Endodermal cell (in vitro differentiated cells): ENCODE data around the gene GMPS. TPM values are rescaled to one million over a fixed set of nuclear protein-coding genes. Genes with fewer than 3 reads are reported as not detected.
"Not testable (repeated sequence)": the region's sequence is repeated elsewhere in the genome, so short reads cannot be mapped to it uniquely, and the experiment has no call there.

ENCODE experiments used
- DNase-seq: peaks from one replicate; pipeline ENCODE4 v3.0.0-alpha.2; 2017
- H3K27ac ChIP-seq: 2 replicates; pipeline ENCODE4 v1.5.1; 2013; ENCODE audit warnings: mild to moderate bottlenecking, low read depth, low read length, moderate library complexity
- H3K27me3 ChIP-seq: 2 replicates; pipeline ENCODE4 v1.6.1; 2013; ENCODE audit warnings: mild to moderate bottlenecking, low read length, moderate library complexity; ENCODE audit not compliant: insufficient read depth, control insufficient read depth, poor library complexity, severe bottlenecking
- H3K36me3 ChIP-seq: 2 replicates; pipeline ENCODE4 v1.7.0; 2013; ENCODE audit warnings: mild to moderate bottlenecking, low read length, moderate library complexity; ENCODE audit not compliant: control insufficient read depth, insufficient read depth
- H3K4me1 ChIP-seq: one replicate; pipeline ENCODE4 v1.7.0; 2013; ENCODE audit warnings: low read length; ENCODE audit not compliant: control insufficient read depth, insufficient read depth
- H3K4me3 ChIP-seq: 2 replicates; pipeline ENCODE4 v1.5.1; 2013; ENCODE audit warnings: mild to moderate bottlenecking, low read length, moderate library complexity
- H3K9ac ChIP-seq: 2 replicates; pipeline ENCODE4 v1.6.1; 2013; ENCODE audit warnings: mild to moderate bottlenecking, low read length, moderate library complexity; ENCODE audit not compliant: poor library complexity, severe bottlenecking; ENCODE audit errors: extremely low read depth
- H3K9me3 ChIP-seq: 2 replicates; pipeline ENCODE4 v1.6.1; 2013; ENCODE audit warnings: mild to moderate bottlenecking, low read length, moderate library complexity; ENCODE audit not compliant: control insufficient read depth
- H3K27ac Mint-ChIP-seq: 2 replicates; pipeline ENCODE4 v1.8.0; 2020; ENCODE audit warnings: mixed read lengths
- H3K27me3 Mint-ChIP-seq: 2 replicates; pipeline ENCODE4 v1.8.0; 2021; ENCODE audit warnings: mild to moderate bottlenecking, mixed read lengths; ENCODE audit not compliant: insufficient read depth
- H3K36me3 Mint-ChIP-seq: 2 replicates; pipeline ENCODE4 v1.8.0; 2020; ENCODE audit warnings: low read depth, mixed read lengths
- H3K4me1 Mint-ChIP-seq: 2 replicates; pipeline ENCODE4 v1.8.0; 2020; ENCODE audit warnings: mixed read lengths
- H3K4me3 Mint-ChIP-seq: 2 replicates; pipeline ENCODE4 v1.8.0; 2020; ENCODE audit warnings: mild to moderate bottlenecking, moderate library complexity, mixed read lengths
- H3K9me3 Mint-ChIP-seq: 2 replicates; pipeline ENCODE4 v1.8.0; 2020; ENCODE audit warnings: mild to moderate bottlenecking, mixed read lengths
- CTCF ChIP-seq: fragments of 200-600 bp; sonication (generic); conservative IDR thresholded peaks from 2 replicates; pipeline ENCODE4 v1.5.0; 2021; ENCODE audit warnings: antibody characterized with exemption, mild to moderate bottlenecking
- WGBS, 2 experiments: methylation state at CpG; one replicate each; pipeline versions ENCODE4 v1.1.5 to v1.1.7; 2013; ENCODE audit warnings: missing lambda C conversion rate in 2 of 2, mixed read lengths in 1 of 2; ENCODE audit not compliant: insufficient coverage in 1 of 2, insufficient read length in 1 of 2; 5-methylcytosine and 5-hydroxymethylcytosine counted together
- total RNA-seq, 2 donors: library from RNA; stranded (reverse); fragmentation: NEBNext Ultra II Directional in 1 of 2; extraction: Animal tissue kit (Norgen Biotek cat#: 25700) in 1 of 2; gene quantifications; 2 replicates in 1 of 2; 3 replicates in 1 of 2; pipeline ENCODE4 v1.2.1, GENCODE V29; 2021

Gene GMPS
- total RNA-seq, 2 donors from 2014 or later: 112 to 138 TPM

DNA sequence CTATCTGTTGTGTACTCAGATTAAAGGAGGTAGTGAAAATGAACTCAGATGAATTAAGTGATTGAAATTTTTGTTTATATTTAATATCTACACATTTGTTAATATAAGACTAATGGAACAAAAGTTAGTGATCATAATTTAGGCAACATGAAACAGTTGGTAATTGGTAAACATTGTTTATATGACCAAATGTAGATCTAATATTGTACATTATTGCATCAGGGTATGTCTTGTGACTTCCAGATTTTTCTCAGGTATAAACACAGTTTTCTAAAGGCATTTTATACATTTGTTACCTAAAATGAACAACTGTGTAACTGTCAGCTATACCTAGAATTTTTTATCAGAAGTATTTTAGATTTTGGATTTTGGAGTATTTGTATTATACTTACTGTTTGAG, 14.8 kb downstream of the GMPS start:
- H3K4me1 Mint-ChIP-seq: peaks cover 8% of the 10 kb centered on the region

GRCh38 chr3:155886348-155886747, 15.9 kb downstream of the GMPS start:
- H3K27ac Mint-ChIP-seq, H3K9me3 Mint-ChIP-seq: not testable (repeated sequence)
- 97 to 99% methylated on average over 3 to 8 of the region's 8 CpGs for WGBS, 2 experiments

More for the DNA sequence above, 14.8 kb downstream of the GMPS start:
- Histone ChIP-seq H3K27me3 (no peaks in the 10 kb centered on the region), H3K4me1 (no peaks in the 10 kb centered on the region), H3K9me3 (no peaks in the 10 kb centered on the region), H3K27ac (no peak overlapping the region), H3K4me3 (no peak overlapping the region), H3K9ac (no peak overlapping the region), H3K36me3 (no peaks in the 10 kb centered on the region)
- no peak overlapping the region for H3K4me3 Mint-ChIP-seq
- no peaks in the 10 kb centered on the region for H3K9me3 Mint-ChIP-seq
- H3K27ac Mint-ChIP-seq: no peak overlapping the region
- H3K27me3 Mint-ChIP-seq: no peaks in the 10 kb centered on the region
- no peak for TF ChIP-seq CTCF
- DNase-seq: no peak
- no peaks in the 10 kb centered on the region for H3K36me3 Mint-ChIP-seq

DNA sequence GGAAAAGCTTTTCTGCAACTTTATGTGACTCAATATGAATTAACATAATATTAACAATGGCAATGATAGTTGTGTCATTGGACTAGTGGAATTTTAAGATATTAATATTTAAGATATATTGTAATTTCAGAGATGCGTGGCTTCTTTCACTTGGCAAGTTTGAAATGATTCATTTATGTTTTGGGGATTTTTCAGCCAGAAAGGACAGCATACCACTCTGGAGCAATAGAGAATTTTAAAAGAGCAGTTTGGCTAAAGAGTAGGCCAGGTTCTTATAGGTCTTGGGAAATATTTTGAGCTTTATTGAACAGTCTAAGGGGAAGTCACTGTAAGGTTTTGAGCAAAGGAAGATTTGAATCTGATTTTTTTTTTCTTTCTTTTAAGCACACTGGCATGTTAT, 16.5 kb downstream of the GMPS start:
- no peaks in the 10 kb centered on the region for H3K27me3 Mint-ChIP-seq
- peaks cover 12% of the 10 kb centered on the region for H3K4me1 Mint-ChIP-seq
- no peak overlapping the region for H3K27ac Mint-ChIP-seq

More at GRCh38 chr3:155886348-155886747, 15.9 kb downstream of the GMPS start:
- H3K36me3 Mint-ChIP-seq, H3K27ac ChIP-seq, H3K27me3 ChIP-seq, H3K4me1 ChIP-seq, H3K9ac ChIP-seq, H3K36me3 ChIP-seq, H3K27me3 Mint-ChIP-seq, DNase-seq, H3K4me3 Mint-ChIP-seq, H3K9me3 ChIP-seq, H3K4me3 ChIP-seq: not testable (repeated sequence)
- H3K4me1 Mint-ChIP-seq: peaks cover 12% of the 10 kb centered on the region

More for the DNA sequence above, 16.5 kb downstream of the GMPS start:
- Histone ChIP-seq H3K4me3 (no peak overlapping the region), H3K9me3 (no peaks in the 10 kb centered on the region), H3K36me3 (no peaks in the 10 kb centered on the region), H3K4me1 (no peaks in the 10 kb centered on the region), H3K27me3 (no peaks in the 10 kb centered on the region), H3K9ac (no peak overlapping the region), H3K27ac (no peak overlapping the region)
- no peak overlapping the region for H3K4me3 Mint-ChIP-seq
- no peaks in the 10 kb centered on the region for H3K9me3 Mint-ChIP-seq
- no peaks in the 10 kb centered on the region for H3K36me3 Mint-ChIP-seq
- DNase-seq: no peak
- TF ChIP-seq CTCF: no peak
- WGBS, 2 experiments: 88% methylated on average over 1 of the region's 1 CpG; no CpG with 5 or more reads in 1 of the 2 experiments
